ENCODE results near the gene TRIM4.

Gene TRIM4

DNA sequence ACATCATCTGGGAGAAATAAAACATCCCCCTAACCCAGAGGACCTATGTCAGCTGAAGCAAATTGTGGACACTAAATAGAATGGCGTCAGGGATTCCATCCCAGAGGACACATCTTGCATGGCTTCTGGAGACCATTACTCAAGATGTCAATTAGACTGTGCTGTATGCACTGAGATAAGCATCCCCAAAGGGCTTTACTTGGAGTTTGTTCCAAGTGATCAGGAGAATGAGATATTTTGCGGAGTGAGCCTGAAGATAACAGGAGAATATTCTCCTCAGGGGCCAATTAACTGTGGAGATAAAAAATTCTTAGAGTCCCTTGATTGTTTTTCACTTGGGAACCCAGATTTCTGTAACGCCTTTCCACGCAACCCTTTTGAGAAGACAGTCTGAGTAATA lies 38.0 kb downstream of the TRIM4 start:
- no peak overlapping the region for H3K4me3 ChIP-seq (ENCODE audit: low read length)
- H3K4me2 ChIP-seq (ENCODE audit: low read length) = no peak overlapping the region
- no peaks in the 10 kb centered on the region for H3F3A ChIP-seq (ENCODE audit: control insufficient read depth, insufficient read depth)
- TF ChIP-seq, protein P1, sequence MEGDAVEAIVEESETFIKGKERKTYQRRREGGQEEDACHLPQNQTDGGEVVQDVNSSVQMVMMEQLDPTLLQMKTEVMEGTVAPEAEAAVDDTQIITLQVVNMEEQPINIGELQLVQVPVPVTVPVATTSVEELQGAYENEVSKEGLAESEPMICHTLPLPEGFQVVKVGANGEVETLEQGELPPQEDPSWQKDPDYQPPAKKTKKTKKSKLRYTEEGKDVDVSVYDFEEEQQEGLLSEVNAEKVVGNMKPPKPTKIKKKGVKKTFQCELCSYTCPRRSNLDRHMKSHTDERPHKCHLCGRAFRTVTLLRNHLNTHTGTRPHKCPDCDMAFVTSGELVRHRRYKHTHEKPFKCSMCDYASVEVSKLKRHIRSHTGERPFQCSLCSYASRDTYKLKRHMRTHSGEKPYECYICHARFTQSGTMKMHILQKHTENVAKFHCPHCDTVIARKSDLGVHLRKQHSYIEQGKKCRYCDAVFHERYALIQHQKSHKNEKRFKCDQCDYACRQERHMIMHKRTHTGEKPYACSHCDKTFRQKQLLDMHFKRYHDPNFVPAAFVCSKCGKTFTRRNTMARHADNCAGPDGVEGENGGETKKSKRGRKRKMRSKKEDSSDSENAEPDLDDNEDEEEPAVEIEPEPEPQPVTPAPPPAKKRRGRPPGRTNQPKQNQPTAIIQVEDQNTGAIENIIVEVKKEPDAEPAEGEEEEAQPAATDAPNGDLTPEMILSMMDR (IDR thresholded peaks at IDR 0.05; ENCODE audit: low read depth, low read length, poor library complexity, severe bottlenecking) = no peak
- H3K36me3 ChIP-seq (ENCODE audit: control insufficient read depth, low read length) = no peaks in the 10 kb centered on the region
- no peaks in the 10 kb centered on the region for H3K4me1 ChIP-seq (ENCODE audit: control insufficient read depth, low read length)
- H3K27me3 ChIP-seq (ENCODE audit: control insufficient read depth, low read length) = peaks cover 3% of the 10 kb centered on the region; the same call in 1 of the 2 replicates
- H3K79me2 ChIP-seq (ENCODE audit: control insufficient read depth, low read length) = no peaks in the 10 kb centered on the region
- H3K9me3 ChIP-seq (ENCODE audit: control insufficient read depth, insufficient read depth, low read length) = no peaks in the 10 kb centered on the region
- no peaks in the 10 kb centered on the region for H4K20me1 ChIP-seq (ENCODE audit: control insufficient read depth, insufficient read depth, low read depth, low read length)
- no peak overlapping the region for H3K27ac ChIP-seq (ENCODE audit: low read depth, low read length)
- no peaks in the 10 kb centered on the region for H3K9me2 ChIP-seq (replicated peaks; ENCODE audit: control insufficient read depth, low read length)

- no peaks in the 10 kb centered on the region for H3K79me2 ChIP-seq (ENCODE audit: control insufficient read depth, low read length)
- H3K27me3 ChIP-seq (ENCODE audit: control insufficient read depth, low read length) = no peaks in the 10 kb centered on the region; the same call in 1 of the 2 replicates
- H3F3A ChIP-seq (ENCODE audit: control insufficient read depth, insufficient read depth) = no peaks in the 10 kb centered on the region
- H3K4me2 ChIP-seq (ENCODE audit: low read length) = no peak within 1 kb of the TSS
- H3K4me3 ChIP-seq (ENCODE audit: low read length) = no peak within 1 kb of the TSS
- H3K9me3 ChIP-seq (ENCODE audit: control insufficient read depth, insufficient read depth, low read length) = no peaks in the 10 kb centered on the region
- no peaks in the 10 kb centered on the region for H3K4me1 ChIP-seq (ENCODE audit: control insufficient read depth, low read length)
- H3K36me3 ChIP-seq (ENCODE audit: control insufficient read depth, low read length) = no peaks in the 10 kb centered on the region
- H3K27ac ChIP-seq (ENCODE audit: low read depth, low read length) = no peak within 1 kb of the TSS
- TF ChIP-seq, protein P1 (IDR thresholded peaks at IDR 0.05; ENCODE audit: low read depth, low read length, poor library complexity, severe bottlenecking) = no peak
- TF ChIP-seq EZH2phosphoT487 (IDR thresholded peaks at IDR 0.05; ENCODE audit: borderline replicate concordance, low read length) = no peak
- H4K20me1 ChIP-seq (ENCODE audit: control insufficient read depth, insufficient read depth, low read depth, low read length) = no peaks in the 10 kb centered on the region
- no peaks in the 10 kb centered on the region for H3K9me2 ChIP-seq (replicated peaks; ENCODE audit: control insufficient read depth, low read length)
Measured at GRCh38 chr7:99876933-99877332, 42.4 kb downstream of the TRIM4 start, which contains the start of gene OR2AE1. OR2AE1 (minus strand) TSS chr7:99877033; CDS start chr7:99877033, 0 bp downstream.

DNA sequence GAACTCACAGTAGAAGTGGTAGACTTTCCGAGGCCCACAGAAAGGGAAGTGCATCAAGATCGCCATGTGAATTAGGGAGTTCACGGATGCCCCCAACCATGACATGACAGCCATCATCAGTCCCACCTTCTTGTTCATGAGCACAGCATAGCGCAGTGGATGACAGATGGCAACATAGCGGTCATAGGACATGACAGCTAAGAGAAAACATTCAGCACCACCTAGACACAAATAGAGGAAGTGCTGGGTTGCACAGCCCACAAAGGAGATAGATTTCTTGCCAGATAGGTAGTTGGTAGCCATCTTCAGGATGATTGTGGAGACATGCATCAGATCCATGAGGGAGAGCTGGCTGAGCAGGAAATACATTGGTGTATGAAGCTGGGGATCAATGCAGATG lies 42.8 kb downstream of the TRIM4 start:
- H3K4me2 ChIP-seq (ENCODE audit: low read length) = no peak overlapping the region
- H3K27me3 ChIP-seq (ENCODE audit: control insufficient read depth, low read length) = no peaks in the 10 kb centered on the region; the same call in 1 of the 2 replicates
- H3K4me3 ChIP-seq (ENCODE audit: low read length) = no peak overlapping the region
- no peak overlapping the region for H3K27ac ChIP-seq (ENCODE audit: low read depth, low read length)
- no peaks in the 10 kb centered on the region for H4K20me1 ChIP-seq (ENCODE audit: control insufficient read depth, insufficient read depth, low read depth, low read length)
- no peaks in the 10 kb centered on the region for H3K9me2 ChIP-seq (replicated peaks; ENCODE audit: control insufficient read depth, low read length)
- no peaks in the 10 kb centered on the region for H3K36me3 ChIP-seq (ENCODE audit: control insufficient read depth, low read length)
- no peaks in the 10 kb centered on the region for H3K79me2 ChIP-seq (ENCODE audit: control insufficient read depth, low read length)
- H3F3A ChIP-seq (ENCODE audit: control insufficient read depth, insufficient read depth) = no peaks in the 10 kb centered on the region
- H3K4me1 ChIP-seq (ENCODE audit: control insufficient read depth, low read length) = no peaks in the 10 kb centered on the region
- TF ChIP-seq EZH2phosphoT487 (IDR thresholded peaks at IDR 0.05; ENCODE audit: borderline replicate concordance, low read length) = no peak
- TF ChIP-seq, protein P1 (IDR thresholded peaks at IDR 0.05; ENCODE audit: low read depth, low read length, poor library complexity, severe bottlenecking) = no peak
- no peaks in the 10 kb centered on the region for H3K9me3 ChIP-seq (ENCODE audit: control insufficient read depth, insufficient read depth, low read length)
